DND-41 (cell line): ENCODE results near the gene FAT1.

Experiments
- ATAC-seq: fragments of 200-7000 bp; cut with Tn5 transposase; 3 replicates; pipeline ENCODE4 v1.9.1; 2021; ENCODE audit warnings: low read depth; ENCODE audit not compliant: insufficient read depth
- DNase-seq: peaks from one replicate; pipeline ENCODE4 v3.0.0-alpha.2; 2020
- H2AFZ ChIP-seq: 2 replicates; pipeline ENCODE4 v1.6.0; 2012; ENCODE audit warnings: low read depth, low read length
- H3K27ac ChIP-seq: 2 replicates; pipeline ENCODE4 v1.5.1; 2012; ENCODE audit warnings: low read length, inconsistent platforms
- H3K27me3 ChIP-seq: fragments of 200-600 bp; sonication (generic); 2 replicates; pipeline ENCODE4 v1.6.0; 2012; ENCODE audit warnings: low read length, mild to moderate bottlenecking, inconsistent platforms; ENCODE audit not compliant: insufficient read depth, poor library complexity
- H3K36me3 ChIP-seq: 2 replicates; pipeline ENCODE4 v1.5.1; 2012; ENCODE audit warnings: low read length, inconsistent platforms; ENCODE audit not compliant: insufficient read depth
- H3K4me1 ChIP-seq: 2 replicates; pipeline ENCODE4 v1.5.1; 2012; ENCODE audit warnings: mild to moderate bottlenecking, low read length; ENCODE audit not compliant: insufficient read depth
- H3K4me2 ChIP-seq: 2 replicates; pipeline ENCODE4 v1.6.0; 2012; ENCODE audit warnings: mild to moderate bottlenecking, moderate library complexity, low read length, inconsistent platforms; ENCODE audit not compliant: insufficient read depth
- H3K4me3 ChIP-seq, 2 experiments: fragments of 200-600 bp in 1 of 2; shearing (Covaris generic) in 1 of 2; 2 replicates each; pipeline ENCODE4 v1.5.1; 2012 to 2016; ENCODE audit warnings: inconsistent platforms in 2 of 2, low read length in 2 of 2, mild to moderate bottlenecking in 2 of 2, low read depth in 1 of 2, moderate library complexity in 1 of 2
- H3K79me2 ChIP-seq: 2 replicates; pipeline ENCODE4 v1.6.0; 2012; ENCODE audit warnings: low read length, inconsistent platforms; ENCODE audit not compliant: insufficient read depth
- H3K9ac ChIP-seq: 2 replicates; pipeline ENCODE4 v1.6.0; 2012; ENCODE audit warnings: low read depth, mild to moderate bottlenecking, inconsistent platforms, low read length, moderate library complexity
- H3K9me3 ChIP-seq: 2 replicates; pipeline ENCODE4 v1.5.1; 2012; ENCODE audit warnings: low read length, moderate library complexity, mild to moderate bottlenecking, inconsistent platforms; ENCODE audit not compliant: insufficient read depth, severe bottlenecking
- H4K20me1 ChIP-seq: 2 replicates; pipeline ENCODE4 v1.6.0; 2012; ENCODE audit warnings: low read length; ENCODE audit not compliant: insufficient read depth
- EZH2 ChIP-seq: IDR thresholded peaks from 3 replicates; pipeline ENCODE4 v1.6.1; 2012; ENCODE audit warnings: borderline replicate concordance, low read depth, mild to moderate bottlenecking, moderate library complexity, low read length, inconsistent platforms; ENCODE audit not compliant: severe bottlenecking
- TF ChIP-seq, protein P1 (sequence below): IDR thresholded peaks from 2 replicates; pipeline ENCODE4 v1.5.1; 2012; ENCODE audit warnings: borderline replicate concordance, low read length, moderate library complexity, mild to moderate bottlenecking; ENCODE audit not compliant: poor library complexity, severe bottlenecking; ENCODE audit errors: extremely low read depth

FAT1 gene

DNA sequence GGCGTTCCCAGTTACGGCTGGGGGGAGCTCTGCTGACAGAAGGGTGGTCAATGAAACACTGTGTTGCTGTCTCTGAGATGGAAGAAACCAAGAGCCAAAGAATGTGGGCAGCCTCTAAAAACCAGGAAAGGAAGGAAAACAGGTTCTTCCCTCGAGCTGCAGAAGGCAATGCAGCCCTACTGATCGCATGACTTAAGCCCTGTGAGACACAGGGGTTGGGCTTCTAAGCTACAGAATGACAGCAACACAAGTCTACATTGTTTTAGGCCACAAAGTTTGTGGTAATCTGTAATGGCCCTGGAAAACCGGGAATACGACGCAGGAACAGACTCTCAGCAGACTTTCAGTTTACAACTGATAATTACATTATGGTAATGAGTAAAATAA is 130.1 kb downstream of the FAT1 start:
- TF ChIP-seq, protein P1, sequence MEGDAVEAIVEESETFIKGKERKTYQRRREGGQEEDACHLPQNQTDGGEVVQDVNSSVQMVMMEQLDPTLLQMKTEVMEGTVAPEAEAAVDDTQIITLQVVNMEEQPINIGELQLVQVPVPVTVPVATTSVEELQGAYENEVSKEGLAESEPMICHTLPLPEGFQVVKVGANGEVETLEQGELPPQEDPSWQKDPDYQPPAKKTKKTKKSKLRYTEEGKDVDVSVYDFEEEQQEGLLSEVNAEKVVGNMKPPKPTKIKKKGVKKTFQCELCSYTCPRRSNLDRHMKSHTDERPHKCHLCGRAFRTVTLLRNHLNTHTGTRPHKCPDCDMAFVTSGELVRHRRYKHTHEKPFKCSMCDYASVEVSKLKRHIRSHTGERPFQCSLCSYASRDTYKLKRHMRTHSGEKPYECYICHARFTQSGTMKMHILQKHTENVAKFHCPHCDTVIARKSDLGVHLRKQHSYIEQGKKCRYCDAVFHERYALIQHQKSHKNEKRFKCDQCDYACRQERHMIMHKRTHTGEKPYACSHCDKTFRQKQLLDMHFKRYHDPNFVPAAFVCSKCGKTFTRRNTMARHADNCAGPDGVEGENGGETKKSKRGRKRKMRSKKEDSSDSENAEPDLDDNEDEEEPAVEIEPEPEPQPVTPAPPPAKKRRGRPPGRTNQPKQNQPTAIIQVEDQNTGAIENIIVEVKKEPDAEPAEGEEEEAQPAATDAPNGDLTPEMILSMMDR, result no peak
- TF ChIP-seq EZH2, result no peak
- Histone ChIP-seq H3K4me2 (no peak overlapping the region), H3K27me3 (no peaks in the 10 kb centered on the region), H3K79me2 (no peaks in the 10 kb centered on the region), H3K4me1 (no peaks in the 10 kb centered on the region), H3K36me3 (no peaks in the 10 kb centered on the region), H2AFZ (no peak overlapping the region), H4K20me1 (no peaks in the 10 kb centered on the region), H3K9ac (no peak overlapping the region), H3K4me3 (no peak overlapping the region), H3K27ac (no peak overlapping the region), H3K9me3 (no peaks in the 10 kb centered on the region)
- DNase-seq, result no peak
- no peak for ATAC-seq

DNA sequence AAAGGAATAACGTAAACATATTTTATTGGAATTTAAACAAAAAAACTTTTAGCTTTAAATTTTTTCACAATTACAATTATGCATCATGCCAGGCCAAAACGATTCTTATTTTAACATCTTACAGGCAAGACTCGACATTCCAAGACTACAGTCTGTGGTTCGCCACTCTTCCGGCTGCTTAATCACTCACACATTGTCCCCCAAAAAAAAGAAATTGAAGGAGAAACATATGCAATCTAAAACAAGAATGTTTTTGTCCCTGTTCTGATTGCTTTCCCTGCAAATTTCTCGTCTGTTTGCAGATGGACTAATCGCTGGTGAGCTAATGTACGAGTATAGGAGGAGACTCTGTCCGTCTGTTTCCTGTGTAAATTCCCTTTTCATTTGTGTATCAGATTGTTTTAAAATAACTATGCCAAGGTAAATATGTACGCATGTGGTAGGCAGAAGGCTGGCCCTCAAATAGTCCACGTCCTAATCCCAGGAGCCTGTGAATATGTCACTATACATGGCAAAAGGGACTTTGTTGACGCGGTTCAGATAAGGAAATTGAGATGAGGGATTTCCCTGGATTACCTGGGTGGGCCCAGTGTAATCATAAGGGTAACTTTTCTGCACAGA is 130.6 kb downstream of the FAT1 start:
- H3K4me1 ChIP-seq, result no peaks in the 10 kb centered on the region
- no peaks in the 10 kb centered on the region for H3K27me3 ChIP-seq
- TF ChIP-seq, protein P1, result no peak
- TF ChIP-seq EZH2, result no peak
- H3K36me3 ChIP-seq, result no peaks in the 10 kb centered on the region
- H3K9ac ChIP-seq, result no peak overlapping the region
- DNase-seq, result no peak
- no peak overlapping the region for H3K27ac ChIP-seq
- H4K20me1 ChIP-seq, result no peaks in the 10 kb centered on the region
- H3K4me3 ChIP-seq, result no peak overlapping the region
- no peaks in the 10 kb centered on the region for H3K9me3 ChIP-seq
- ATAC-seq, result no peak
- H3K4me2 ChIP-seq, result no peak overlapping the region
- H3K79me2 ChIP-seq, result no peaks in the 10 kb centered on the region
- no peak overlapping the region for H2AFZ ChIP-seq

DNA sequence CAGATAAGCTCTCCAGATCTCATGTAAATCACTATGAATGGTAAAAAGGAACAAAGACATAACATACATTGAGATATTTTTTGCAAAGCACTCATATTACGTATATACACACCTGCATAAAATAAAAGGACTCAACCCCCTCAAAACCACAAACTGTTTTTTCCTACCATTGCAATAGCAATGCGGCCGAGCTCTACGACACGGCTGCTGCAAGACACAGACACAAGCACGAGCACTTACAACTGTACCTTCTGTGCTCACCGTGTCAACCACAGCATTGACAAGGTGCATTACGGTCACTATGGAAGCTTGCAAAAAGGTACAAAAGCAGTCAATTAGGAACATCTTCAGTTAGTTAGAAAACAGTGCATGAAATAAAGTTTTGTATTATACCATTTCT is 131.2 kb downstream of the FAT1 start:
- Histone ChIP-seq H3K27ac (no peak overlapping the region), H3K27me3 (no peaks in the 10 kb centered on the region), H3K4me1 (no peaks in the 10 kb centered on the region), H3K79me2 (no peaks in the 10 kb centered on the region), H2AFZ (no peak overlapping the region), H3K4me2 (no peak overlapping the region), H3K9me3 (no peaks in the 10 kb centered on the region), H3K4me3 (no peak overlapping the region), H3K9ac (no peak overlapping the region), H4K20me1 (no peaks in the 10 kb centered on the region), H3K36me3 (no peaks in the 10 kb centered on the region)
- peak; percentile 79 for ATAC-seq
- DNase-seq, result peak; percentile 42
- no peak for TF ChIP-seq EZH2
- TF ChIP-seq, protein P1, result no peak
